Skin epidermis (tissue), 12 donors: ENCODE results near the gene BCL7A.
A peak's percentile ranks its signal among the peaks of the same experiment; 100 is the strongest.
"Not testable (repeated sequence)": the region's sequence is repeated elsewhere in the genome, so short reads cannot be mapped to it uniquely, and the experiment has no call there.

Source experiments
- H3K27ac ChIP-seq, 21 experiments: fragments of 200-600 bp; sonication (generic) in 11 of 21; one replicate each; pipeline ENCODE4 v1.5.0; 2020; ENCODE audit warnings: mild to moderate bottlenecking in 3 of 21, inconsistent platforms in 2 of 21, moderate library complexity in 2 of 21
- H3K4me3 ChIP-seq, 7 experiments: fragments of 200-600 bp; sonication (generic) in 2 of 7; one replicate each; pipeline ENCODE4 v1.5.0; 2020; ENCODE audit warnings: inconsistent platforms in 2 of 7, mild to moderate bottlenecking in 2 of 7, moderate library complexity in 1 of 7

BCL7A gene

DNA sequence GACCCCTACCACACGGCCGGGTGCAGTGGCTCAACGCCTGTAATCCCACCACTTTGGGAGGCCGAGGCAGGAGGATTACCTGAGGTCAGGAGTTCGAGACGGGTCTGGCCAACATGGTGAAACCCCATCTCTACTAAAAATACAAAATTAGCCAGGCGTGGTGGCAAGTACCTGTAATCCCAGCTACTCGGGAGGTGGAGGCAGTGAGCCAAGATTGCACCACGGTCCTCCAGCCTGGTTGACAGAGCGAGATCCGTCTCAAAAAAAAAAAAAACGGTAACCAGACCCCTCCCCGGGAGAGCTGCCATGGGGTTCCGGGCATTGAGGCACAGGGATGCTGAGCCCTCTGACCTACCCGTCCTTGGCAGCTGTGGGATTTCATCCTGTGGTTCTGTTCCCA lies 21.8 kb downstream of the BCL7A start:
- Histone ChIP-seq H3K27ac (no peak overlapping the region), H3K4me3 (no peak overlapping the region)

DNA sequence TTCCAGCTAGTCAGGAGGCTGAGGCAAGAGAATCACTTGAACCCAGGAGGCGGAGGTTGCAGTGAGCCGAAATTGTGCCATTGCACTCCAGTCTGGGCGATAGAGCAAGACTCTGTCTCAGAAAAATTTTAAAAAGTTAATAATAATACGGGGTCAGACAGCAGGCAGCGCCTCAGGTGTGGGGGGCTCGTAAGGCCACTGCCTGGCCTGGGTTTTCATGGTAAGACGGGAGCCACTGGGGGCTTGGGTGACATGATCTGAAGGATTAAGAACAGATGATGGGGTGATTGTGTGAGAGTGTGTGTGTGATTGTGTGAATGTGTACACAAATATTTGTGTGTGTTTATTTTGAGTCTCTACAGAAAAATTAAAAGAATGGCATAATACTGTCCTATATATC lies 23.6 kb downstream of the BCL7A start:
- Histone ChIP-seq H3K27ac (no peak overlapping the region), H3K4me3 (no peak overlapping the region)

DNA sequence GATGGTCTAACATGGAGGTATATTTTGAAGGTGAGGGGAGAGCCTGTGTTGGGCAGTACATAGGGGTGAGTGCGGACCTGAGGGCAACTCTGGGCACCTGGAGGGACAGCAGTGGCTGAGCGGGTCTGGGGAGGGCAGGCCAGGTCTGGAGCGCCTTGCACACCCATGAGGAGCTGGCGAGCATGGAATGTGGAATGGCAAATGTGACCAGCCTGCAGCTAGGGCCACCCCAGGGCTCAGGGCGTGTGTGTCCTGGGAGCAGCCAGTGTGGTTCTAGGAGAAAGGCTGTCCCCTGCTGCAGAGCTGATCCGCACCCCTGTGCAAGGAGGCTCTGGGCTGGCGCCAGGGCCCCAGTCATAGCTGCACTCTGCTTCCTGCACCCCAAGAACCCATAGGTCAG lies 24.5 kb downstream of the BCL7A start:
- H3K4me3 ChIP-seq = no peak overlapping the region
- no peak overlapping the region for H3K27ac ChIP-seq

DNA sequence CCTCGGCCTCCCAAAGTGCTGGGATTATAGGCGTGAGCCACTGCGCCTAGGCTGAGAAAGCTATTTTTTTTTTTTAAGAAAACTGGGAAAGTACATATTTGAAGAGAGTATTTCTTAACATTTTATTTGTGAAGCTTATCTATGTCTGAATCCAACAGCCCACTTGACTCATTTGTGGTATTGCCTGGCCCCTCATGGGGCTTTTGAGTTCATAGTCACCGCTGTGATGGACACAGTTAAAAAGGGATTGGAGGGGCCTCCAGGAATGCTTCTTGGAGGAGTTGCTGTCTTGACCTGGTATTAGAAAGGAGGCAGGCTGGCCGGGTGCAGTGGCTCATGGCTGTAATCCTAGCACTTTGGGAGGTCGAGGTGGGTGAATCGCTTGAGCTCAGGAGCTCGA lies 26.5 kb downstream of the BCL7A start:
- H3K4me3 ChIP-seq = no peak overlapping the region
- H3K27ac ChIP-seq = no peak overlapping the region

DNA sequence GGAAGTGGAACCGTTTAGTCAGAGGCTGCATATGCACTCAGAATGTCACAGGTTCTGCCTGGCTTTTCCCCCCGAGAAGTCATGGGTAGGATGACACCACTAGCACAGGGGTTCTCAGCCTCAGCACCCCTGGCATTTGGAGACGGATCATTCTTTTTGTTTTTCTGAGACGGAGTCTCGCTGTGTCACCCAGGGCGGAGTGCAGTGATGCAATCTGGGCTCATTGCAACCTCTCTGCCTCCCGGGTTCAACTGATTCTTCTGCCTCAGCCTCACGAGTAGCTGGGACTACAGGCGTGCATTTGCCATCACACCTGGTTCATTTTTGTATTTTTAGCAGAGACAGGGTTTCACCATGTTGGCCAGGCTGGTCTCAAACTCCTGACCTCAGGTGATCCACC lies 28.1 kb downstream of the BCL7A start:
- no peak overlapping the region for H3K27ac ChIP-seq

DNA sequence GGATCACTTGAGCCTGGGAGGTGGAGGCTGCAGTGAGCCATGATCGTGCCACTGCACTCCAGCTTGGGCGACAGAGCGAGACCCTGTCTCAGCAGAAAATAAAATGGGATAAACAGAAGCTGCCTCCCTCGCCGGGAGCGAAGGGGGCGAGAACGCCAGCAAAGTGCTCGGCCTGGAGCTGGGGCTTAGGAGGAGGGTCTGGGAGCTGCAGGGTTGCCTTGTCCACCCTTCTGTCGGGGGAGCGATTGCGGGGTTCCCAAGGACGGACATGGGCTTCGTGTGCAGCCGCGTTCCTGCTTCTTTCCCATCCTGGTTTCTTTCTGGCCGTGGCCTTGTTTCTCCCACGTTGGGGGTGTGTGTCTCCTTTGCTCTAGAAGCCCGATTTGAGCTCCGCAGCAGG lies 29.0 kb downstream of the BCL7A start:
- no peak overlapping the region for H3K4me3 ChIP-seq
- no peak overlapping the region for H3K27ac ChIP-seq

More for the DNA sequence above, 28.1 kb downstream of the BCL7A start:
- no peak overlapping the region for H3K4me3 ChIP-seq

DNA sequence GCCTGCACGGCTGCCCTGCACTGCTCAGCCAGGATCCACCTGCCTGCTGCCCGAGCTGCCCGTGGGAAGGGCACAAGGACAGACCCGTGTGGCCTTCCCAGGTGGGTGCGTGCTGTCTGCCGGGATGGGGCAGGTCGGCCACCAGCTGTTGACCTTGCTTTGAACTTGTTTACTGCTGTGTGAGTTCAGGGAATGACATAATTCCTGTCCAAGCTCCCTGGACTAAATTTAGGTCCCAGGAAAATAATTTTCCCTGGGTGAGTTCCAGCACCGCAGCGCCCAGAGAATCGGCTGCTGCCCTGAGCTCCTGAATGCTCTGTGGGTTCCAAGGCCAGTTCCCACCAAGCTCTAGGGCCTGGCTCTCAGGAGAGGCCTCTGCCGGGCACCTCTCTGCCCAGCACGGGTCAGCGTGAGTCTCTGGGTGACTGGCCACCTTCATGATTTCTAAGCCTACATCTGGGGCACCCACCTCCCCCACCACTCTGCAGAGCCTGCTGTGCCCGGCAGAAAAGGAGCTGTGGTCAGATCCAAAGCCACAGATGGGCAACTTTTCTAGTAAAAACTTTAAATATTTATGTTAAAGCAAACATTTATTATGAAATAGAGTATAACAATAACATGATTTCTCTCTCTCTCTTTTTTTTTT lies 29.7 kb downstream of the BCL7A start:
- no peak overlapping the region for H3K4me3 ChIP-seq
- H3K27ac ChIP-seq = no peak overlapping the region

DNA sequence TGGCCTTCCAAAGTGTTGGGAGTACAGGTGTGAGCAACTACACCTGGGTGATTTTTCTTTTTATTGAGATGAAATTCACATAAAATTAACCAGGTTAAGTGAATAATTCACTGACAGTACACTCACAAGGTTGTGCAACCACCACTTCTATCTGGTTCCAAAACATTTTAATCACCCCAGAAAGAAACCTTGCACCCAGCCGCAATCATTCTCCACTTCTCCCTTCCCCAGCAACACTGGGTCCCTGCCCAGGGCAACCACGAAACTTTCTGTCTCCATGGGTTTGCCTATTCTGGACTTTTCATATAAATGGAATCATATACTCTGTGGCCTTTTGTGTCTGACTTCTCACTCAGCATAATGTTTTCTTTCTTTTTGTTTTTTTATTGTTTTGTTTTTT lies 30.6 kb downstream of the BCL7A start:
- Histone ChIP-seq H3K27ac (no peak overlapping the region), H3K4me3 (no peak overlapping the region)

DNA sequence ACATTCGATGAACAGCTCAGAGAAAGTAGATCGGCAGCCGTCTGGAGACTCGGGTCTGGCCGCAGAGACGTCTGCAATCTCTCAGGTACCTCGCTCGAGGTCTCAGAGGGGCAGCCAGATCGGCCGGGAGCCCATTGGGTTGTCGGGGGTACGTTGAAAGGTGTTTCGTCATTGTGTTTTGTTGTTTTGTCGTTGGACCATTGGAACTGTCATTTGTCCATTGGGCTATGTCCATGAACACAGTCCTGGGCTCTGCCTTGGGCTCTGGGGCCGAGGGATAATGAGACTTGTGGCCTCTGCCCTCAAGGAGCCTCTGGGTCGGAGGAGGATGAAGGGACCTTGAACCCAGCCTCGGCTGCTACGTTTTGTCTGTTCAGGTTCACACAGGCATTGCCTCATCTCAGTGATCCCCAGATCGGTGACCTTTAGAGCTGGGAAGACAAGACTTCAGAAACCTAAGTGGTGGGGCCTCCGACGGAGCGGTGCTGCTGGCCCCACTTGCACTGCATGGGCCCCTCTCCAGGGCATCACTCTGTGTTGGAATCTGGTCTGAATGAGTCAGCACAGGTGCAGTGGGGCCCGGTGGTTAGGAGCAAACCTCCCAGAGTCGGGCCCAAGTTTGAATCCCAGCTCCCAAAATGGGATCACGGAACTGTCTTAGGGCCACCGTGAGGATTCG lies 33.3 kb downstream of the BCL7A start:
- Histone ChIP-seq H3K27ac (no peak overlapping the region), H3K4me3 (no peak overlapping the region)

DNA sequence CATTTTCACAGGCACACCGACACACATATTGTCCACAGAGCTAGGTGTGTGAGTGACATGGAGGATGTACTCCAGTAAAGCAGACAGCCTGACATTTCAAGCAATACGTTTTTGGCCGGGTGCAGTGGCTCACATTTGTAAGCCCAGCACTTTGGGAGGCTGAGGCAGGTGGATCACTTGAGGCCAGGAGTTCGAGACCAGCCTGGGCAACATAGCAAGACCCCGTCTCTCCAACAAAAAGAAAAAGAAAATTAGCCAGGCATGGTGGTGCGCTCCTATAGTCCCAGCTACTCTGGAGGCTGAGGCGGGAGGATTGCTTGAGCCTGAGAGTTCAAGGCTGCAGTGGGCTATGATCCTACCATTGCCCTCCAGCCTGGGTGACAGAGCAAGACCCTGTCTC lies 34.7 kb downstream of the BCL7A start:
- not testable (repeated sequence) for H3K27ac ChIP-seq, H3K4me3 ChIP-seq

DNA sequence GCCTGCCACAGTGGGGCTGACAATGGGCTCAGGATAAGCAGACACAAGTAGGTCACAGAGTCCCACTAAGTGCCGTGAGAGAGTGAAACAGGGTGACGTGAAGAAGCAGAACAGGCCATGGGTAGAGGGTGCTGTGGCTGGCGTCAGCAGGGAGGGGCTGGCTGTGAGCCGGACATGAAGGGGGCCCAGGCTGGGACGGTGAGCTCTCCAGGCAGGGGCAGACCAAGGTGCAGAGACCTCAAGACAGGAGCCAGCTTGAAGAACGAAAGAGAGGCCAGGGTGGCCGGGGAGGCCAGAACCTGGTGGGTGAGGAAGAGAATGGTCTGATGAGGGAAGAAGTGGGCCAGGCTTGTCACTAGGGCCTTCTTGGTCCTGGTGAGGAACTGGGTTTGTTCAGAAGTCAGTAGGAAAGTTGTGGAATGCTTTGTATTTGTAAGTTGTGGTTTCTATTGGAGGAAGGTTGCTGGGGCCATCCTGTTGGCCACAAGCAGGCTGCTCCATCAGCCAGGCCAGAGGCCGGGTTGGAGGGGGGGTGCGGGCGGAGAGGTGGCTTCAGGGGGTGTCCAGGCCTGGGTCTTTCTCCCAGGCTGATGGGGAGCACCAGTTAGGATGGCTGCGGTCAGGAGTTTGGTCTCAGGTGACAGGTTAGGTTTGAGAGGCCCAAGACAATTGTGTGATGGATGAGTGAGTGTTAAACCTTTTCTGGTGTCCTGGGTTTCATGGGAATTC lies 35.5 kb downstream of the BCL7A start:
- no peak overlapping the region for H3K27ac ChIP-seq
- H3K4me3 ChIP-seq = no peak overlapping the region

DNA sequence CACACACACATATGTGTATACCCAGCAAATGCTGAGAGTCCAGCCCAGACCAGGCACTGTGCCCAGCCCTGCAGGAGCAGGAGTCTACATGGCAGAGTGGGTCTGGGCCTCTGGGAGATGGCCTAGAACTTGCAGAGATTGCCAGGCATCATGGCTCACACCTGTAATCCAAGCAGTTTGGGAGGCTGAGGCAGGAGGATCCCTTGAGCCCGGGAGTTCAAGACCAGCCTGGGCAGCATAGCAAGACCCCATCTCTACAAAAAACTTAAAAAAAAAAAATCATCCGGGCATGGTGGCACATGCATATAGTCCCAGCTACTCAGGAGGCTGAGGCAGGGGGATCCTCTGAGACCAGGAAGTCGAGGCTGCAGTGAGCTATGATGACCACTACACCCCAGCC lies 36.1 kb downstream of the BCL7A start:
- Histone ChIP-seq H3K4me3 (no peak overlapping the region), H3K27ac (no peak overlapping the region)

DNA sequence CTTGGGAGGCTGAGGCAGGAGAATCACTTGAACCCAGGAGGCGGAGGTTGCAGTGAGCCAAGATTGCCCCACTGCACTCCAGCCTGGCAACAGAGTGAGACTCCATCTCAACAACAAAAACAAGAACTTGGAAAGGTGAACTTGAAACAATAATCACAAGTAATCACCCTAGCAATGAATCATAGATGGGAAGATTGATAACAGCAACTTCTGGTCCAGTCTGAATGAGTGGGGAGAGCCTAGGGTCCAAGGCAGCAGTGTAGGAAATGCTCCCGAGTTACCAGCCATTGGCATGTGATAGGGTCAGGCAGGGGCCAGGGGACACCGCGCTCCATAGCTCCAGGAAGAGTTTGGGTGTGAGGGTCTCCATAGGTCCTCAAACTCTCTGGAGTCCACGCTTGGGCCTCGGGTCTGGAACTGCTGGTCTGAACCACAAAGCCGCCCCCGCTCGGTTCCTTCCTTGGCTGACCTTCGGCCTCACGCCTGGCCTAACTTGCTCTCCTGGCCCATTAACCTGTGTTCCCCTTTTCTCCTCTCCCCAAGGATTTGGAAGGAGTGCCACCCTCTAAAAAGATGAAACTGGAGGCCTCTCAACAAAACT lies 37.0 kb downstream of the BCL7A start:
- H3K4me3 ChIP-seq = no peak overlapping the region
- H3K27ac ChIP-seq = no peak overlapping the region

DNA sequence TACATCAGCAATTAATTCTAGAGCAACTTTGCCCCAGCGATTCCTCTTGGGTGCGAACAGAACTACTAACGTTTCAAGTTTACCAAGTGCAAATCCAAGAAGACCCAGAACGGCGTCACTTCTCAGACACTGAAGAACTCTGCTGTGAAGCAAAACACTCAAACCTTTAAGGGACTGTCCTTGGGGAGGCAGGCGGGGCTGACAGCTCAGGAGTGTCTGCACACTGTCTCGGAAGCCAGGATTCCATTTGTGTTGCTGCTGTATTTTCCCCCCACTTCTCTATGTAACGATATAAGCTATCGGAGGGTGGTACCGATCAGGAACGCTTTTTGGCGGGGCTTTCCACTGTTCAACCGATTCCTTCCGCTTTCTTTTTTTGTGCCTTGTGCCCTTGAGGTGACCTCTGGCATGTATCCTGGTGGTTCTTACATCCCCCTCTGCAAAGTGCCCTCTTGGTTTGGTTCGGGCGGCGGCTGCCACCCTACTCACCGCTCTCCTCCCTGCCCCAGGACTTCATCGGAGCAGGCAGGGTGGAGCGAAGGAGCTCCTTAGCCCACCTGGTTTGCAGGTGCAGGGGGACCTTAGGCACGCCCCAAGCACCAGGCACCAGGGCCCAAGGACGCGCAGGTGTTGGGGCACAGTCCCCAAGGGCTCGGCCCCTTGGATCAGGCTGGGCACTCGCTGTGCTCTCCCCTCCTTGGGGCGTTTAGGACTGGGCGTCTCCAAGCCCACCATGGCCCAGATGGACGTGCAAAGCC lies 37.7 kb downstream of the BCL7A start:
- Histone ChIP-seq H3K27ac (no peak overlapping the region), H3K4me3 (no peak overlapping the region)

DNA sequence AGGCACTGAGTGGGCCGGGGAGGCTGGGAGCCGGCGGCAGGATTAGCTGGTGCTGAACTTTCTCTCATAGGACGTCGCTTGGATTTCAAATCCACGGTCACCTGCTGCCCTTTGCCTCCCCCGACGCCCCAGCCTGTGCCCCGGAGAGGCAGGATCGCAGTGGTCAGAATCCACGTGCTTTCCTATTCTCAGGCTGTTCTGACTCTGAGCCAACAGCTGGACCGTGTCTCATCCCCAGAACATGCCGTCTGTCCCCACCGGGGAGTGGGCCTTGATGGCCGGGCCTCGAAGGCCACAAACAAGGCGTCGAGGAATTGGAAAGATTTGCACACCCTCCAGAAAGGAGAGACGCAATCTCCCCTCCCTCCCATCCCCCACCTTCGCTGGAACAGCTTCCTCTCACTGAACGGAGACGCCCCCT lies 38.4 kb downstream of the BCL7A start:
- no peak overlapping the region for H3K27ac ChIP-seq

DNA sequence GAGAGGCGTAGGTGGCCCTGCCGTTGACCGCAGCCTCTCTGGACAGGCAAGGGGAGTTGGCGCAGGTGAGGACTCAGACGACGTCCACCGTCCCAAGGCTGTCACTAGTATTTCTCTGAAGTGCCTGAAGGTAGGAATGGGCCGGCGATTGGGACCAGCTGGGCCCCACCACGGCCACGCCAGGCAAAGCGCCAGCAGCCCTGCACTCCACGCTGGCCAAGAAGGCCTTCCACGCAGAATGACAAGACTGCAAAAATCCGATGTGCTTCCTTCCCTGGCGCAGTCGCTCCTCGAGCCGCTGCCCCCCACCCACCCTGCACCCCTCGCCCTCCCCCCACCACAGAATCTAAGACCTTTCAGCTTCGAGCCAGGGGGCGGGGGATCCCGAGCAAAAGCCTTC lies 39.6 kb downstream of the BCL7A start:
- no peak overlapping the region for H3K4me3 ChIP-seq
- no peak overlapping the region for H3K27ac ChIP-seq

More for the DNA sequence above, 38.4 kb downstream of the BCL7A start:
- H3K4me3 ChIP-seq = no peak overlapping the region

DNA sequence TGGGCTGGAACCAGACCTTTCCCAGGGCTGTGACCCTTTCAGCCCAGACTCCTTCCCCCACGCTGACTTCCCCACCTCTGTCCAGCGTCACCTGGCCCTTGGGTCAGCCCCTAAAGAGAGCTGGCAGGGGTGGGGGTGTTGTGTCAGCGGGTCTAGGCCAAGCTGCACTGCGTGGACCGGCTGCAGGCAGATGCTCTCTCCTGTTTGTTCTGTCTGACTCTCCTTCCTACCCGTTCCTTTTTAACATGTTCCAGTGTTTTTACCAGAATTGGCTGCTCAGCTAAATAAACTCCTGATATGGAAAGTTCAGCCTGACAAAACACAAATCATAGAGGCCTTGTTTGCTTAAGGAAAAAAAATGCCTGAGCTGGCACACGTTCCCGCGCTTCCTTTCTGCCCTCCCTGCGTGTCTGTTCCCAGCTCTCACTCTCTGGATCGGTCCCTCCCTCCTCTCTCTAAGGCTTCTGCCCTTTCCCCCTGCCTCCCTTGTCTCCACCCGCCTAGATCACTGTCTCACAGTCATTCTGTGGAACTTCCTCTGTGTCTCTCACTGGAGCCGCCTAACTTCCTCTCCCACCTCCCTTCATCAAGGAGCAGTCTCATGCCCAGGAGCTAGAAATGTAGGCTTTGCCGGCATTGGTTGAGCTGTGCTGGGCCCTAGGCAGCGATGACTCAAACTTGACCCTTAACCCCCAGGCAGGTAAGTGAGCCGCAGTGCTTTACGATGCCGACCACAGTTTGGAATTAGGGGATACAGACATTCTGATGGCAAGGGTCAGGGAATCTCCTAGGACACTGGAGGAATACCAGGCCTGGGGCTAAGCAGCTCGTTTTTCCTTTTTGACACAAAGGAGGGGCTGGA lies 41.4 kb downstream of the BCL7A start:
- H3K4me3 ChIP-seq = no peak overlapping the region

DNA sequence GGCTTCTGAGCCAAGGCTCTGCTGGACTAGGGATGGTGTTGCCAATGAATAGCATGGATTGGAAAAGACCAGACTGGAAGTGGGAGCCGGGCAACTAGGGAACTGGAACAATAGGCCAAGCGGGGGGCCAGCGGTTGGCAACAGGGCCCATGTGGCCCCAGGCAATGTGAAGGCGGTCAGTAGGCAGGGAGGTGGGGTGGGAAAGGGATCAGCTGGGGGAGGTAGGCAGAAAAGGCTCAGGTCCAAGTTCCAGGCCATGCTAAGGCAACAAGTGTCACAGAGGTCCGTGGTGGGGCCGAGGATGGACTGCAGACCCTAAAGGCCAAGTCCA lies 42.0 kb downstream of the BCL7A start:
- no peak overlapping the region for H3K4me3 ChIP-seq
- H3K27ac ChIP-seq = peak overlapping the region in 16 of 21 experiments; percentile 35 to 76 (median 64)

More for the DNA sequence above, 41.4 kb downstream of the BCL7A start:
- H3K27ac ChIP-seq = peak overlapping the region in 20 of 21 experiments; percentile 22 to 76 (median 61)
